ENCODE data around the gene MMP11.

The MMP11 gene

DNA sequence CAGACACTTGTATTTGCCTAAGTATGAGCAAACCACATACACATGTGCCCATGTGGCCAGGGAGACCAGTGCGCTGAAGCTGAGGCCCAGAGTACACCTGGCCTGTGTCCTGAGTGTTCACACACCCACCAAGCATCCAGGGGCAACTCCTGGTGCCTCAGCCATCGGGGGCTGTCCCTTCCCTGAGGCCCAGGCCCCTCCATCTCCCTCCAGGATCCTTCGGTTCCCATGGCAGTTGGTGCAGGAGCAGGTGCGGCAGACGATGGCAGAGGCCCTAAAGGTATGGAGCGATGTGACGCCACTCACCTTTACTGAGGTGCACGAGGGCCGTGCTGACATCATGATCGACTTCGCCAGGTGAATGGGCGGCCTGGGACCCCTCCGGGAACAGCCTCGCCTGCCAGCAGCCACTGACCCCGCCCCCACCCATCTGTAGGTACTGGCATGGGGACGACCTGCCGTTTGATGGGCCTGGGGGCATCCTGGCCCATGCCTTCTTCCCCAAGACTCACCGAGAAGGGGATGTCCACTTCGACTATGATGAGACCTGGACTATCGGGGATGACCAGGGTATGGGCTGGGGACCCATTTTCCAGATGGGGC, 7.6 kb downstream of the MMP11 start:
- DNase-seq (ENCODE audit: low read depth, low spot score) = no peak

DNA sequence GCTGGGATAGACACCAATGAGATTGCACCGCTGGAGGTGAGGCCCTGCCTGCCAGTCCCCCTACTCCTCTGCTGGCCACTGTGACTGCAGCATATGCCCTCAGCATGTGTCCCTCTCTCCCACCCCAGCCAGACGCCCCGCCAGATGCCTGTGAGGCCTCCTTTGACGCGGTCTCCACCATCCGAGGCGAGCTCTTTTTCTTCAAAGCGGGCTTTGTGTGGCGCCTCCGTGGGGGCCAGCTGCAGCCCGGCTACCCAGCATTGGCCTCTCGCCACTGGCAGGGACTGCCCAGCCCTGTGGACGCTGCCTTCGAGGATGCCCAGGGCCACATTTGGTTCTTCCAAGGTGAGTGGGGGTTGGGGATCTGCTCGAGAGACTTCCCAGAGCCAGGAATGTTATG, 8.4 kb downstream of the MMP11 start:
- DNase-seq (ENCODE audit: low read depth, low spot score) = no peak

DNA sequence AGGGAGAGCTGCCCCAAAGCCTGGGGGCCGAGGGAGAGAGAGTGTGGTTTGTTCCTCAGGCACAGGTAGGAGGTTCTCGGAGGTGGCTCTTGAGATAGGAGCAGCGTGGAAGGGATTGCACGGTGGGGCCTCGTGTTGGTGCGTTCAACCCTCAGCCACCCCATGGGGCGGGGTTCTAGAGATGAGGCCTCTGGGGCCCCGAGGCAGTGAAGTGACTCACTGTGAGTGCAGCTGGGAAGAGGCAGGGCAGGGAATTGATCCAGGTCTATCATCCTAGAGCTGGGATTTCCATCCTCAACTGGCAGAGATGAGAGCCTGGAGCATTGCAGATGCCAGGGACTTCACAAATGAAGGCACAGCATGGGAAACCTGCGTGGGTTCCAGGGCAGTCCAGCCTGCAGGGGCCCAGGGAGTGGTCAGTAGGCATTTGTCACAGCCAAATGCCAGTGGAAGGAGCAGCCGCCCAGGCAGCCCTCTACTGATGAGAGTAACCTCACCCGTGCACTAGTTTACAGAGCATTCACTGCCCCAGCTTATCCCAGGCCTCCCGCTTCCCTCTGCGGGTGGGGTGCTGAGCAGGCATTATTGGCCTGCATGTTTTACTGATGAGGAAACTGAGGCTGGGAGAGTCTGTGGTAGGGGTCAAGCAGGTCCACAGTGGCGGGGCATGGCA, 9.0 kb downstream of the MMP11 start:
- DNase-seq (ENCODE audit: low read depth, low spot score) = no peak

DNA sequence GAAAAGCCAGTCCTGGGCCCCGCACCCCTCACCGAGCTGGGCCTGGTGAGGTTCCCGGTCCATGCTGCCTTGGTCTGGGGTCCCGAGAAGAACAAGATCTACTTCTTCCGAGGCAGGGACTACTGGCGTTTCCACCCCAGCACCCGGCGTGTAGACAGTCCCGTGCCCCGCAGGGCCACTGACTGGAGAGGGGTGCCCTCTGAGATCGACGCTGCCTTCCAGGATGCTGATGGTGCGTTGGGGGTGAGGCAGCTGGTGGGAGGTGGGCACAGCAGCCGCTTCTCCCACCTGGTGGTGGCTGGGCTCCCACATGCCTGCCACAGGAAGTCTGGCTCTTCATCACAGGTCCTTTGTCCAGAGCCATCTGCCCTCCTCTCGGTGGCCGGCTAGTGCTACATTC, 9.6 kb downstream of the MMP11 start:
- DNase-seq (ENCODE audit: low read depth, low spot score) = no peak

DNA sequence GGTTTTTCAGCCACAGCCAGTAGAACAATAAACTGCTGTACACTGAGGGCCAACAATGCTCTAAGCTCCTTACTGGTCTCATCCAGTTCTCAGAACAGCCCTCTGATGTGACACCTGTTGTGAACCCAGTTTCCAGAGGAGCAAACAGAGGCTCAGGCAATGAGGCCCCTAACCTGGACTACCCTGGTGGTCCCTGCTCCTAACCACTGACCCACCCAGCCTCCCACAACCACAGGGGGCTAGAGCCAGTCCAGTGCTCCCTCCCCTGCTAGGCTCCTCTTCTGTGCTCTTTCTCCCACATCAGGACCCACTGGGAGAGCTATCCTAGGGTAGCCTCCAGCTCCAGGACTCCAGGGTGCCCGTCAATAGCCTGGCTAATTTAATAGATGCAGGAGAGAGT, 10.1 kb downstream of the MMP11 start:
- DNase-seq (ENCODE audit: low read depth, low spot score) = no peak

DNA sequence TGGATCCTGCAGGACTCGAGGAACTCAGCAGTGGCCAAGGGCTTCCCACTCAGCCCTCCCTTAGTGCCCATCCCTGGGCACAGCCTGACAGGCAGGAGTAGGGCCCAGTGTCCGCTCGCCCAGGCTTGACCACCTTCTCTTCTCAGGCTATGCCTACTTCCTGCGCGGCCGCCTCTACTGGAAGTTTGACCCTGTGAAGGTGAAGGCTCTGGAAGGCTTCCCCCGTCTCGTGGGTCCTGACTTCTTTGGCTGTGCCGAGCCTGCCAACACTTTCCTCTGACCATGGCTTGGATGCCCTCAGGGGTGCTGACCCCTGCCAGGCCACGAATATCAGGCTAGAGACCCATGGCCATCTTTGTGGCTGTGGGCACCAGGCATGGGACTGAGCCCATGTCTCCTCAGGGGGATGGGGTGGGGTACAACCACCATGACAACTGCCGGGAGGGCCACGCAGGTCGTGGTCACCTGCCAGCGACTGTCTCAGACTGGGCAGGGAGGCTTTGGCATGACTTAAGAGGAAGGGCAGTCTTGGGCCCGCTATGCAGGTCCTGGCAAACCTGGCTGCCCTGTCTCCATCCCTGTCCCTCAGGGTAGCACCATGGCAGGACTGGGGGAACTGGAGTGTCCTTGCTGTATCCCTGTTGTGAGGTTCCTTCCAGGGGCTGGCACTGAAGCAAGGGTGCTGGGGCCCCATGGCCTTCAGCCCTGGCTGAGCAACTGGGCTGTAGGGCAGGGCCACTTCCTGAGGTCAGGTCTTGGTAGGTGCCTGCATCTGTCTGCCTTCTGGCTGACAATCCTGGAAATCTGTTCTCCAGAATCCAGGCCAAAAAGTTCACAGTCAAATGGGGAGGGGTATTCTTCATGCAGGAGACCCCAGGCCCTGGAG, 10.9 kb downstream of the MMP11 start:
- DNase-seq (ENCODE audit: low read depth, low spot score) = no peak

DNA sequence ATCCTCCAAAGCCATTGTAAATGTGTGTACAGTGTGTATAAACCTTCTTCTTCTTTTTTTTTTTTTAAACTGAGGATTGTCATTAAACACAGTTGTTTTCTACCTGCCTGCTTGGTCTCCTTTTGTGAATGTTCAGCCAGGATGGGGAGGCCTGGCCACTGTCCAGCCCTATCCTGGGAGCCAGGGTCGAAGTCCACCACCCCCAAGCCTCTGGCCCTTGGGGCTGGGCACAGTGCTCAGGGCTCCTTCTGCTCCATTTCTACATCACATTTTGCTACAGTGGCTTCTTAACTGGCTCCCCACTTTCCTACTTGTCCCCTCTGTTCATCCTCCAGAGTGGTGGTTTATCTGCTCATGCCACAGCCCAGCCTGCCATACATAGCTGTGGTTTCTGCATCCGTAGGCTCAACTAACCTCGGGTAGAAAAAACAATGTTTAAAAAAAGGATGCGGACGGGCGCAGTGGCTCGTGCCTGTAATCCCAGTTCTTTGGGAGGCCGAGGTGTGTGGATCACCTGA, 11.6 kb downstream of the MMP11 start:
- no peak for DNase-seq (ENCODE audit: low read depth, low spot score)

DNA sequence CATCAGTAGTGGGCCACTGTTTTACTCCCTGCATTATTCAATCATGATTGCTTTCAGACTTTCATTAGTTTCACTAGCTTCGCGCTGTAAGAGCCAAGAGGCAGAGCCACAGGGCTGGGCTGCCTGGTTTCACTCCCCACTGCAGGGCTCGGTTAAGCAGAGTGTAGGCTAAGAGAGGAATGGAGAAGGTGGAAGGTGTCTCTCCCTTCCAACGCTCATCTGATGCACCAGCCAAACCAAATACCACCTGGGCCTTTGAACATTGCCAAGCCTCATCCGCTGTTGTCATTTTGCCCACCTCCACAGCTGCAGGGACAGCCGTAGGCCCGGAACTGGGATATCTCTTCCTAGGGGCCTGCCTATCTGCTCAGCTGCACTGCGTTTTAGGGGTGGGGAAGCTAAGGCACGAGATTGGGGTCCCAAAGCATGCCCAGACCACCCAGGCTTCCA, 13.6 kb downstream of the MMP11 start:
- no peak for DNase-seq (ENCODE audit: low read depth, low spot score)

DNA sequence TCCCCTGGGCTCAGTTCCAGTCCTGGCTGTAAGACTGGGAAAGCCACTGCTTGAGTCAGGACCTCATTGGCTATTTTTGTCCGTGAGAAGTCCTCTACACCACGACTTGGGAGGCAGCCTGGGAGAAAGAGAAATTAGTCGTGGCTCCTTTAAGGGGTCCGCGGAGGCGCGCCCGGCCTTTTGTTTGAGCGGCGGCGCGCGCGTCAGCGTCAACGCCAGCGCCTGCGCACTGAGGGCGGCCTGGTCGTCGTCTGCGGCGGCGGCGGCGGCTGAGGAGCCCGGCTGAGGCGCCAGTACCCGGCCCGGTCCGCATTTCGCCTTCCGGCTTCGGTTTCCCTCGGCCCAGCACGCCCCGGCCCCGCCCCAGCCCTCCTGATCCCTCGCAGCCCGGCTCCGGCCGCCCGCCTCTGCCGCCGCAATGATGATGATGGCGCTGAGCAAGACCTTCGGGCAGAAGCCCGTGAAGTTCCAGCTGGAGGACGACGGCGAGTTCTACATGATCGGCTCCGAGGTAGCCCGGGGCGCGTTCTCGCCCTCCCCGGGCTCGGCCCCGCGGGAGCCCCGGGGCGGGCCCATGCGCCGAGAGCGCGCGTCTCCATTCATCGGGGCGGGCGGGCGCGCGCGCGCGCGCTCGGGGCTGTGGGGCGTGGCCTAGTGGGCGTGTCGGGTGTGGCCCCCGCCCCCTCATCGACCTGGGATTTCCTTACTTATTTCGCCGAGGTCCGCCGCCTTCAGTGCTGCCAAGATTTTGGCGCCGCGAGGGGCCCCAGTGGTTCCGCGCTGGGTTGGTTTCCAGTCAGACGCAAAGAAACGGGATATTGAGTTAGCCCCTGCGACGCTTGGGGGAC, 14.3 kb downstream of the MMP11 start, which contains the start of gene SMARCB1:
Gene SMARCB1, plus strand, starts transcription at position 215 of the 848 bp plus-strand sequence. Its CDS starts 204 bp downstream, at position 419.
- peak; percentile 94 for DNase-seq (ENCODE audit: low read depth, low spot score)

DNA sequence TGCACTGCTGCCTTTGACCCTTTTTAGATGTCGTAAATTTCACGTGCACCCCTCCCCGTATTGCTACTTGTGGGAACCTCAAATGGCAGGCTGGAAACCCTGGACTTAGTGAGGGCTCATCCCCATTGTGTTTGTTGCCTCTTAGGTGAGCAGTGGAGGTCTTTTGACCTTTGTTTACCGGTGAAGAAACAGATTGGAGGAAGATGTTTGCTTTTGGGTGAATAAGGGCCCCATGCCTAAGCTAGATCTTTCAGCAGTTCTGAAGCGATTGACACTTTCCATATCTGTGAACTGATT, 14.9 kb downstream of the MMP11 start:
- no peak for DNase-seq (ENCODE audit: low read depth, low spot score)

DNA sequence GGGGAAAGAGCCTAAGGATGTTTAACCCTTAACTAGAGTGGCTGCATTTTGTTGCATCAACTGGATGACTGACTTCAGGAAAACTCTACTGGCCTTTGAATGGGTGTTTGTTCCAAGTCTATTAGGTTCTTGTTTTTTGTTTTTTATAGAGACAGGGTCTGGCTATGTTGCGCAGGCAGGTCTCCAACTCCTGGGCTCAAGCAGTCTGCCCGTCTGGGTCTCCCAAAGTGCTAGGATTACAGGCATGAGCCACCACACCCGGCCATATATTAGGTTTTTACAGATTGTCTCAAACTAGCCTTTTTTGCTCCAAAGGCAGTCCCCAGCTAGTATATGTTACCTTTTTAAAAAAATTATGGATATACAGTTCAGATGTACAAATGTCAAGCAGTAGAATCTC, 15.3 kb downstream of the MMP11 start:
- no peak for DNase-seq (ENCODE audit: low read depth, low spot score)

DNA sequence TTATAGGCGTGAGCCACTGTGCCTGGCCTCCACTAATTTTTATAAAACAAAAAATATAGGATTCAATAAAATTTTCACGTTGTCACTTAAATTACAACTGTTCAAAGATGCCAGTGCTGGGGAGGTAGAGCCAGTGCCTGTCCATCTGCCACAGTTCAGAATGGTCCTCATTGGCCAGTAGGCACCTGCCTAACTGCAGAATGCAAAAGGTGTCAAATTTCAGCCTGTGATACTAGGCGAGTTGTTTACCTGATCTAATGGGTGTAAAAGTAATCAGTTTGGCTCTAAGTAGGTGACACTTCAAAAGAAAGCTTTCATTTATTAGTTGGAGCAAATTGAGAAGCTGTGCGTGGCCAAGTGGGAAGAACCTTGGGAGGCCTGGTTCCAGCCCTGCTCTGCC, 16.5 kb downstream of the MMP11 start:
- DNase-seq (ENCODE audit: low read depth, low spot score) = no peak

DNA sequence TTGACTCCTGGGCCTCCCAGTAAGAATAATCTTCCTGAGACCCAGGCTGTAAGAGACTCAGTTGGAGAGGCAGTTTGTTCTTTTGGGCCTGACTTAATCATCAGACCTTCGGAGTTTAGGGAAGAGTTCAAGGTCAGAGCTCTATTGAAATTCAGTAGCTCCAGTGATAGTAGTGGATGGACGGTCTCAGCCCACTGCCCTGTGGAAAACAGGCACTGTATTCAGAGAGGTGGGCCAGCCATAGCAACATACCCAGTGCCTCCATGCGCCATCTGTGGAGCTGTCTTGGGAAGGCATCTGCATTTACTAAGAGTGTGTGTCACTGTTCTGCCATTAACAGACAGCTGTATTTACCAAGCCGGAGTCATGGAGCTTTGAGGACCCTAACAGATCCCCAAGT, 17.0 kb downstream of the MMP11 start:
- no peak for DNase-seq (ENCODE audit: low read depth, low spot score)

DNA sequence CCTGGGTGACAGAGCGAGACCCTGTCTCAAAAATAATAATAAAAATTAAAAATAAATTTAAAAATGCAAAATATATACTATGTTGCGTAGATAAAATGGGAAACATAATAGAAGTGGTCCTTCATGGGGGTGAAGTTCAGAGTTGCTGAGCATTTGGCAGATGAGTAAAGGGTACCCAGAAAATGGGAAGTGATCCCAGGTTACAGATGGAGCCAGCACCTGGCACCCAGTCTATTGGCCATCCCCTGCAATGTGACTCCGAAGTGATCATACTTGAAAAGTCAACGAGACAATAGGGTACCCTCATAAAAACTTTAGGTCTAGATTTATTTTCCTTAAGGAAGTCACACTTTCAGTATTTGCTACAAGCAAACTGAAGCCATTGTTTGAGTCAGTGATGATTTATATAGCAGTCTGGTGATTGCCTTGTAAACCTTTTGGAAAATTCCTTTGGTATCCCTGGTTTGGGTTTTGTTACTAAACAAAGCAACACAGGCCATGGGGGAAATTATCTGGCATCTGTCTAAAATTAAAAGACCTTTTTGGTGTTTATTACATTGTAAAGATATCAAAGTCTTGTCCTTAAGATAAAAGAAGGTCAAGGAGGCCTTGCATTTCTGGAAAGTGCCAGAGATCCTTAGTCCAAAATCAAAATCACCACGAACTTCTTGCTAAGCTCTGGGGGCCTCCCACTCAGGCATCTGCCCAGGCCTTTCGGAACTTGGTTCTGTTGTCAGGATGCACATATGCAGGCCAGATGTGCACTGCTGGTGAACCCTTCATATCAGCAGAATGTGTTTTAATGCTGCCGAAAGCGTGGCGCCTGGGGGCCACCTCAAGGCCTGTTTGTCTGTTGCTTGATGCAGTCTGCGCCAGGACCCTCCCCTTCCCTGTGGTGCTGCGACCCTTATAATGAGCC, 18.4 kb downstream of the MMP11 start:
- no peak for DNase-seq (ENCODE audit: low read depth, low spot score)

DNA sequence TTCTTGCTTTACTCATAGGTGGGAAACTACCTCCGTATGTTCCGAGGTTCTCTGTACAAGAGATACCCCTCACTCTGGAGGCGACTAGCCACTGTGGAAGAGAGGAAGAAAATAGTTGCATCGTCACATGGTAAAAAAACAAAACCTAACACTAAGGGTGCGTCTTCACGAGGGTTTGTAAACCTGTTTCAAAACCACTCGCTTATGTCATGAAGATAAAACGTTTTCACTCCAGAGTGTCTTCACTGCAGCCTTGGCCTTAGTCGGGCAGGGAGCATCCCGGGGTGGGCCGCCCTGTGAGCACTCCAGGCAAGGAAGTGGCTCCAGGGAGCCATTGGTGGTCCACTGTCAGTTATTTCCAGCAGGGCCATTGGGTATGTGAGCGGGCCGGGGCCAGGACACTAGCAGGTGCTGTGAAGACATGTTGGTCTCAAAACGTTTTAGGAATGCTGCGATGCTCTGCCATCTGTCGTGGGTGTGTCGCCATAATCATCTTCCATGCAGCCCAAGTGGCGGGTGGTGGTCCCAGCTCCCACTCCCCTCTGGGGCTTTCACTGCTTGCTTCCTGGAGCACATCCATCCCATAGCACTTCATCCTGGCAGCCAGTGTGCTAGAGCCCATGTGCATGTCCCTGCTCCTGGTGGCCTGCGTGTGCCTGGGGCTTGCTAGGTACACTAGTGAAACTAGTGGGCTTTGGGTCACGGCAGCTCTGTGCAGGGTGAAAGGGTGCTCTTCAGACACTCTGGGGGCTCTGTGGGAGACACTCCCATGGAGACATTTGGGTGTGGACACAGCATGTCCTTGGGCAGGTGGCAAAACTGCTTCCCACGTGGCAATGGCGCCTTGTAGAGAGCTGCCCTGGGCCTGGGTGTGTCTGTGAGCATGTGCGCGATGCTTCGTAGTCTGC, 19.3 kb downstream of the MMP11 start:
- DNase-seq (ENCODE audit: low read depth, low spot score) = no peak

DNA sequence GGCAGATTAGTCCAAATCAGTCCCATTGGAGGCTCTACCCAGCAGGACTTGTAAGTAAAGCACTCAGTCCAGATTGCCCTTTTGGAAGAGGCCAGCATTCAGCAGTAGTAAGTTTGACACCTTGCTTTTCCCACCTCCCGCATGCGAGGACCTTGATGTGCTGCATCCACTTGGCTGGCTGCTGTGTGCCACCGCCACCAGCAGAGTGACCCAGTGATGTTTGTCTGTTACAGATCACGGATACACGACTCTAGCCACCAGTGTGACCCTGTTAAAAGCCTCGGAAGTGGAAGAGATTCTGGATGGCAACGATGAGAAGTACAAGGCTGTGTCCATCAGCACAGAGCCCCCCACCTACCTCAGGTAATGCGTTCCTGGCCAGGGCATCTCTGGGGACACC, 20.7 kb downstream of the MMP11 start:
- no peak for DNase-seq (ENCODE audit: low read depth, low spot score)

DNA sequence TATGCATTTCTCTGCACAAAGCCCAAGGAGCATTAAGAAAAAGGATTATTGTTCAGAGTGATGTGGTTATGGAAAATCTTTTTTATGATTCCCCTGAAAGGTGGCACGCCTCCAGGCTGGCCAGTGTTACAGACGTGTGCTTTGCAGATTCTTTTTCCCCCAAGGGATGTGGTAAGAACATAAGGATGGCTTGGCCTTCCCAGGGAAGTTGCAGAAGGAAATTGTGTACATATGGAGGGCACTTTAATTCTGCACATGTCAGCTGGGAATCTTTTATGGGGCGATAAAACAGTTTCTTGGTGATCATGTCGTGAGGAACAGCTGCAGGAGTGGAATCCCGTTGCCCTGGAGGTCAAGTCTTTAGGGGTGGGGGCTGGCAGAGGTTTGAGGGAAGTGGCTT, 23.8 kb downstream of the MMP11 start:
- DNase-seq (ENCODE audit: low read depth, low spot score) = no peak

DNA sequence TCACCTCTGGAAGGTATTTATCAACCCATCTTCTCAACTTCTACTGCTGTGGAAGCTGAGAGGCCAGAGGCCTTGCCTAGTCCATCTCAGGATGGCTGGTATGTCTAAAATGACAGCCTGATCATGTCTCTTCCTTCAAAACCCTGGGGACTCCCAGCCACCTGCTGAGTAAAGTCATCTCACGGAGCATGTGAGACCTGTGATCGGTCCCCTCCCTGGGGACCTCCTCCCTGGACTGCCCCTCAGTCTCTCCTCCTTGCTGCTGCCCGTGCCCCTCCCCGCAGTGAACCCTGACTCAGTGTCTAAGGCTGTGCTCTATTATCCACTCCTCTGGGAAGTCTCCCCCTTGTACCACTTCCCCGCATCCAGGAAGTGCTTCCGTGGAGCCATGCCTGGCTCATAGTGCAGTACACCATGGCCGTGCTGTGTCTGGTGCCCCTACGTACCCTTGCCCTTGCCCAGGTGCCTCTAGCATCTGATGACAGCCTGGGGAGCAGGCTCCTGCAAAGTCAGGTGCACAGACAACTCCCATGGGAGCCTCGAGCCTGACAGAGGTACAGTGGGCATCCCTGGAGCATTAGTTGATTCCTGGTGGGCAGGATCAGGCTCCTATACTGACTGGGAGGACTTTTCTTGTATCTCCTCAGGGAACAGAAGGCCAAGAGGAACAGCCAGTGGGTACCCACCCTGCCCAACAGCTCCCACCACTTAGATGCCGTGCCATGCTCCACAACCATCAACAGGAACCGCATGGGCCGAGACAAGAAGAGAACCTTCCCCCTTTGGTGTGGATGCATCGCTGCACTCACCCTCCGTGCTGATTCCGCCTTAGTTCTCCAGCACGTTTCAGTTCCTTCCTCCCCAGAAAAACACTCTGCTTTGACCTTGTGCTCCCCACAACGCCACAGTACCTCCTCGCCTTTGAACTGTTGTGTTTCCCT, 27.9 kb downstream of the MMP11 start:
- DNase-seq (ENCODE audit: low read depth, low spot score) = no peak
